GM23338 (cell line): Measurements from ENCODE around the gene ROR1.

Experiments
- CREB1 ChIP-seq: fragments of 250-450 bp; sonication (Bioruptor Pico); IDR thresholded peaks from 2 replicates; pipeline ENCODE4 v1.5.0; 2020; ENCODE audit warnings: low read depth, mild to moderate bottlenecking, moderate library complexity
- EZH2 ChIP-seq: fragments of 200-600 bp; sonication (generic); IDR thresholded peaks from one replicate; pipeline ENCODE4 v1.8.0; 2017; ENCODE audit warnings: antibody characterized with exemption, mild to moderate bottlenecking, low read depth; ENCODE audit not compliant: unreplicated experiment
- EZH2phosphoT487 ChIP-seq: fragments of 200-600 bp; sonication (generic); IDR thresholded peaks from one replicate; pipeline ENCODE4 v1.8.1; 2018; ENCODE audit warnings: antibody characterized with exemption; ENCODE audit not compliant: unreplicated experiment
- JUNB ChIP-seq: IDR thresholded peaks from one replicate; pipeline ENCODE4 v1.6.1; 2016; ENCODE audit warnings: antibody characterized with exemption; ENCODE audit not compliant: unreplicated experiment
- NANOG ChIP-seq: IDR thresholded peaks from 2 replicates; pipeline ENCODE4 v1.6.1; 2016; ENCODE audit warnings: antibody characterized with exemption, borderline replicate concordance
- POLR2AphosphoS5 ChIP-seq: IDR thresholded peaks from 2 replicates; pipeline ENCODE4 v1.6.1; 2016; ENCODE audit warnings: antibody characterized with exemption, low read depth
- ZNF114 ChIP-seq: fragments of 250-450 bp; sonication (Bioruptor Pico); IDR thresholded peaks from 2 replicates; pipeline ENCODE4 v1.5.0; 2020; ENCODE audit warnings: mild to moderate bottlenecking, moderate library complexity
- TF ChIP-seq, protein P1 (sequence below), 2 experiments: fragments of 200-600 bp in 1 of 2; sonication (generic) in 1 of 2; conservative IDR thresholded peaks; 2 replicates each; pipeline versions ENCODE4 v1.5.1 to v1.6.1; 2016 to 2017; ENCODE audit warnings: antibody characterized with exemption in 2 of 2, low read depth in 2 of 2, mild to moderate bottlenecking in 2 of 2, moderate library complexity in 1 of 2
- TF ChIP-seq, protein P2 (sequence below): IDR thresholded peaks from 2 replicates; pipeline ENCODE4 v1.6.1; 2016; ENCODE audit warnings: antibody characterized with exemption
- TF ChIP-seq, protein P3 (sequence below): IDR thresholded peaks from one replicate; pipeline ENCODE4 v1.6.1; 2018; ENCODE audit warnings: antibody characterized with exemption; ENCODE audit not compliant: unreplicated experiment
- TF ChIP-seq, protein P4 (sequence below): fragments of 250-450 bp; sonication (Bioruptor Pico); IDR thresholded peaks from 2 replicates; pipeline ENCODE4 v1.5.0; 2020; ENCODE audit warnings: mild to moderate bottlenecking, moderate library complexity

DNA sequence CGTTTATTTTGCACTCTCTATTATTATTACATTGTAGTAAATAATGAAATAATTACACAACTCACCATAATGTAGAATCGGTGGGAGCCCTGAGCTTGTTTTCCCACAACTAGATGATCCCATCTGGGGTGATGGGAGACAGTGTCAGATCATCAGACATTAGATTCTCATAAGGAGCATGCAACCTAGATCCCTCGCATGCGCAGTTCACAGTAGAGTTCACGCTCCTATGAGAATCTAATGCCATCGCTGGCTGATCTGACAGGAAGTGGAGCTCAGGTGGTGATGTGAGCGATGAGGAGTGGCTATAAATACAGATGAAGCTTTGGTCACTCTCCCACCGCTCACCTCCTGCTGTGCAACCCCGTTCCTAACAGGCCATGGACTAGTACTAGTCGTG is 112.1 kb downstream of the ROR1 start:
- TF ChIP-seq POLR2AphosphoS5 (no peak), EZH2phosphoT487 (no peak), JUNB (no peak), EZH2 (no peak), ZNF114 (no peak), CREB1 (CRISPR knock-in tag) (no peak), NANOG (no peak)
- TF ChIP-seq, protein P1, sequence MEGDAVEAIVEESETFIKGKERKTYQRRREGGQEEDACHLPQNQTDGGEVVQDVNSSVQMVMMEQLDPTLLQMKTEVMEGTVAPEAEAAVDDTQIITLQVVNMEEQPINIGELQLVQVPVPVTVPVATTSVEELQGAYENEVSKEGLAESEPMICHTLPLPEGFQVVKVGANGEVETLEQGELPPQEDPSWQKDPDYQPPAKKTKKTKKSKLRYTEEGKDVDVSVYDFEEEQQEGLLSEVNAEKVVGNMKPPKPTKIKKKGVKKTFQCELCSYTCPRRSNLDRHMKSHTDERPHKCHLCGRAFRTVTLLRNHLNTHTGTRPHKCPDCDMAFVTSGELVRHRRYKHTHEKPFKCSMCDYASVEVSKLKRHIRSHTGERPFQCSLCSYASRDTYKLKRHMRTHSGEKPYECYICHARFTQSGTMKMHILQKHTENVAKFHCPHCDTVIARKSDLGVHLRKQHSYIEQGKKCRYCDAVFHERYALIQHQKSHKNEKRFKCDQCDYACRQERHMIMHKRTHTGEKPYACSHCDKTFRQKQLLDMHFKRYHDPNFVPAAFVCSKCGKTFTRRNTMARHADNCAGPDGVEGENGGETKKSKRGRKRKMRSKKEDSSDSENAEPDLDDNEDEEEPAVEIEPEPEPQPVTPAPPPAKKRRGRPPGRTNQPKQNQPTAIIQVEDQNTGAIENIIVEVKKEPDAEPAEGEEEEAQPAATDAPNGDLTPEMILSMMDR (conservative IDR thresholded peaks at IDR 0.05; ENCODE audit: low read depth in 2 of 2) = no peak
- TF ChIP-seq, protein P2, sequence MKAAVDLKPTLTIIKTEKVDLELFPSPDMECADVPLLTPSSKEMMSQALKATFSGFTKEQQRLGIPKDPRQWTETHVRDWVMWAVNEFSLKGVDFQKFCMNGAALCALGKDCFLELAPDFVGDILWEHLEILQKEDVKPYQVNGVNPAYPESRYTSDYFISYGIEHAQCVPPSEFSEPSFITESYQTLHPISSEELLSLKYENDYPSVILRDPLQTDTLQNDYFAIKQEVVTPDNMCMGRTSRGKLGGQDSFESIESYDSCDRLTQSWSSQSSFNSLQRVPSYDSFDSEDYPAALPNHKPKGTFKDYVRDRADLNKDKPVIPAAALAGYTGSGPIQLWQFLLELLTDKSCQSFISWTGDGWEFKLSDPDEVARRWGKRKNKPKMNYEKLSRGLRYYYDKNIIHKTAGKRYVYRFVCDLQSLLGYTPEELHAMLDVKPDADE = no peak
- TF ChIP-seq, protein P3, sequence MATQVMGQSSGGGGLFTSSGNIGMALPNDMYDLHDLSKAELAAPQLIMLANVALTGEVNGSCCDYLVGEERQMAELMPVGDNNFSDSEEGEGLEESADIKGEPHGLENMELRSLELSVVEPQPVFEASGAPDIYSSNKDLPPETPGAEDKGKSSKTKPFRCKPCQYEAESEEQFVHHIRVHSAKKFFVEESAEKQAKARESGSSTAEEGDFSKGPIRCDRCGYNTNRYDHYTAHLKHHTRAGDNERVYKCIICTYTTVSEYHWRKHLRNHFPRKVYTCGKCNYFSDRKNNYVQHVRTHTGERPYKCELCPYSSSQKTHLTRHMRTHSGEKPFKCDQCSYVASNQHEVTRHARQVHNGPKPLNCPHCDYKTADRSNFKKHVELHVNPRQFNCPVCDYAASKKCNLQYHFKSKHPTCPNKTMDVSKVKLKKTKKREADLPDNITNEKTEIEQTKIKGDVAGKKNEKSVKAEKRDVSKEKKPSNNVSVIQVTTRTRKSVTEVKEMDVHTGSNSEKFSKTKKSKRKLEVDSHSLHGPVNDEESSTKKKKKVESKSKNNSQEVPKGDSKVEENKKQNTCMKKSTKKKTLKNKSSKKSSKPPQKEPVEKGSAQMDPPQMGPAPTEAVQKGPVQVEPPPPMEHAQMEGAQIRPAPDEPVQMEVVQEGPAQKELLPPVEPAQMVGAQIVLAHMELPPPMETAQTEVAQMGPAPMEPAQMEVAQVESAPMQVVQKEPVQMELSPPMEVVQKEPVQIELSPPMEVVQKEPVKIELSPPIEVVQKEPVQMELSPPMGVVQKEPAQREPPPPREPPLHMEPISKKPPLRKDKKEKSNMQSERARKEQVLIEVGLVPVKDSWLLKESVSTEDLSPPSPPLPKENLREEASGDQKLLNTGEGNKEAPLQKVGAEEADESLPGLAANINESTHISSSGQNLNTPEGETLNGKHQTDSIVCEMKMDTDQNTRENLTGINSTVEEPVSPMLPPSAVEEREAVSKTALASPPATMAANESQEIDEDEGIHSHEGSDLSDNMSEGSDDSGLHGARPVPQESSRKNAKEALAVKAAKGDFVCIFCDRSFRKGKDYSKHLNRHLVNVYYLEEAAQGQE = no peak
- TF ChIP-seq, protein P4, sequence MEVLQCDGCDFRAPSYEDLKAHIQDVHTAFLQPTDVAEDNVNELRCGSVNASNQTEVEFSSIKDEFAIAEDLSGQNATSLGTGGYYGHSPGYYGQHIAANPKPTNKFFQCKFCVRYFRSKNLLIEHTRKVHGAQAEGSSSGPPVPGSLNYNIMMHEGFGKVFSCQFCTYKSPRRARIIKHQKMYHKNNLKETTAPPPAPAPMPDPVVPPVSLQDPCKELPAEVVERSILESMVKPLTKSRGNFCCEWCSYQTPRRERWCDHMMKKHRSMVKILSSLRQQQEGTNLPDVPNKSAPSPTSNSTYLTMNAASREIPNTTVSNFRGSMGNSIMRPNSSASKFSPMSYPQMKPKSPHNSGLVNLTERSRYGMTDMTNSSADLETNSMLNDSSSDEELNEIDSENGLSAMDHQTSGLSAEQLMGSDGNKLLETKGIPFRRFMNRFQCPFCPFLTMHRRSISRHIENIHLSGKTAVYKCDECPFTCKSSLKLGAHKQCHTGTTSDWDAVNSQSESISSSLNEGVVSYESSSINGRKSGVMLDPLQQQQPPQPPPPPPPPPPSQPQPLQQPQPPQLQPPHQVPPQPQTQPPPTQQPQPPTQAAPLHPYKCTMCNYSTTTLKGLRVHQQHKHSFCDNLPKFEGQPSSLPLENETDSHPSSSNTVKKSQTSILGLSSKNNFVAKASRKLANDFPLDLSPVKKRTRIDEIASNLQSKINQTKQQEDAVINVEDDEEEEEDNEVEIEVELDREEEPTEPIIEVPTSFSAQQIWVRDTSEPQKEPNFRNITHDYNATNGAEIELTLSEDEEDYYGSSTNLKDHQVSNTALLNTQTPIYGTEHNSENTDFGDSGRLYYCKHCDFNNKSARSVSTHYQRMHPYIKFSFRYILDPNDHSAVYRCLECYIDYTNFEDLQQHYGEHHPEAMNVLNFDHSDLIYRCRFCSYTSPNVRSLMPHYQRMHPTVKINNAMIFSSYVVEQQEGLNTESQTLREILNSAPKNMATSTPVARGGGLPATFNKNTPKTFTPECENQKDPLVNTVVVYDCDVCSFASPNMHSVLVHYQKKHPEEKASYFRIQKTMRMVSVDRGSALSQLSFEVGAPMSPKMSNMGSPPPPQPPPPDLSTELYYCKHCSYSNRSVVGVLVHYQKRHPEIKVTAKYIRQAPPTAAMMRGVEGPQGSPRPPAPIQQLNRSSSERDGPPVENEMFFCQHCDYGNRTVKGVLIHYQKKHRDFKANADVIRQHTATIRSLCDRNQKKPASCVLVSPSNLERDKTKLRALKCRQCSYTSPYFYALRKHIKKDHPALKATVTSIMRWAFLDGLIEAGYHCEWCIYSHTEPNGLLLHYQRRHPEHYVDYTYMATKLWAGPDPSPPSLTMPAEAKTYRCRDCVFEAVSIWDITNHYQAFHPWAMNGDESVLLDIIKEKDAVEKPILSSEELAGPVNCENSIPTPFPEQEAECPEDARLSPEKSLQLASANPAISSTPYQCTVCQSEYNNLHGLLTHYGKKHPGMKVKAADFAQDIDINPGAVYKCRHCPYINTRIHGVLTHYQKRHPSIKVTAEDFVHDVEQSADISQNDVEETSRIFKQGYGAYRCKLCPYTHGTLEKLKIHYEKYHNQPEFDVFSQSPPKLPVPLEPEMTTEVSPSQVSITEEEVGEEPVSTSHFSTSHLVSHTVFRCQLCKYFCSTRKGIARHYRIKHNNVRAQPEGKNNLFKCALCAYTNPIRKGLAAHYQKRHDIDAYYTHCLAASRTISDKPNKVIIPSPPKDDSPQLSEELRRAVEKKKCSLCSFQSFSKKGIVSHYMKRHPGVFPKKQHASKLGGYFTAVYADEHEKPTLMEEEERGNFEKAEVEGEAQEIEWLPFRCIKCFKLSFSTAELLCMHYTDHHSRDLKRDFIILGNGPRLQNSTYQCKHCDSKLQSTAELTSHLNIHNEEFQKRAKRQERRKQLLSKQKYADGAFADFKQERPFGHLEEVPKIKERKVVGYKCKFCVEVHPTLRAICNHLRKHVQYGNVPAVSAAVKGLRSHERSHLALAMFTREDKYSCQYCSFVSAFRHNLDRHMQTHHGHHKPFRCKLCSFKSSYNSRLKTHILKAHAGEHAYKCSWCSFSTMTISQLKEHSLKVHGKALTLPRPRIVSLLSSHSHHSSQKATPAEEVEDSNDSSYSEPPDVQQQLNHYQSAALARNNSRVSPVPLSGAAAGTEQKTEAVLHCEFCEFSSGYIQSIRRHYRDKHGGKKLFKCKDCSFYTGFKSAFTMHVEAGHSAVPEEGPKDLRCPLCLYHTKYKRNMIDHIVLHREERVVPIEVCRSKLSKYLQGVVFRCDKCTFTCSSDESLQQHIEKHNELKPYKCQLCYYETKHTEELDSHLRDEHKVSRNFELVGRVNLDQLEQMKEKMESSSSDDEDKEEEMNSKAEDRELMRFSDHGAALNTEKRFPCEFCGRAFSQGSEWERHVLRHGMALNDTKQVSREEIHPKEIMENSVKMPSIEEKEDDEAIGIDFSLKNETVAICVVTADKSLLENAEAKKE (CRISPR knock-in tag) = no peak
